OCI-M1 (cell line): Measurements from ENCODE around the gene SULT6B1.
"Not testable (repeated sequence)": the region's sequence is repeated elsewhere in the genome, so short reads cannot be mapped to it uniquely, and the experiment has no call there.

ENCODE experiments used
- DNase-seq: peaks from one replicate; lab custom pipeline; 2025; lab: John Stamatoyannopoulos, UW

Gene SULT6B1, protein sequence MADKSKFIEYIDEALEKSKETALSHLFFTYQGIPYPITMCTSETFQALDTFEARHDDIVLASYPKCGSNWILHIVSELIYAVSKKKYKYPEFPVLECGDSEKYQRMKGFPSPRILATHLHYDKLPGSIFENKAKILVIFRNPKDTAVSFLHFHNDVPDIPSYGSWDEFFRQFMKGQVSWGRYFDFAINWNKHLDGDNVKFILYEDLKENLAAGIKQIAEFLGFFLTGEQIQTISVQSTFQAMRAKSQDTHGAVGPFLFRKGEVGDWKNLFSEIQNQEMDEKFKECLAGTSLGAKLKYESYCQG

DNA sequence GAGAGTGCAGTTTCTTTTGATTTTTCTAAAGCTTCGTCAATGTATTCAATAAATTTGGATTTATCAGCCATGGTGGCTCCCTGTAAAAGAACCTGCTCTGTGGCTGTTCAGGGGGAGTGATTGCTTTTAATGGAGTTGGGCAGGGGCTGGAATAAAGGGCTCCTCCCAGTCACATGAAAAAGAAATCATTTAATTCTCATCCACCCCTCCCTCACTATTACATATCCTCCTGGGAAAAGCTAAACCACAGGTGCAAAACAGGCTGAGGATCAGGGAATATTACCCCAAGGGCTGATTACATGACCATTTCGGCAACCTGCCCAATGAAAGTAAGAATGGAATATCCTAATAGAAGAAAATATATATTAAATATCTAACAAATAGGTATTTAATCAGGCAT is at the start of gene SULT6B1:
SULT6B1 (minus strand) TSS at position 101 of the 400 bp plus-strand sequence; CDS start at position 71, 30 bp downstream.
- DNase-seq: no peak

- peak; percentile 65 for DNase-seq
Observed at GRCh38 chr2:37232131-37232933, 43.9 kb upstream of the SULT6B1 start.

DNA sequence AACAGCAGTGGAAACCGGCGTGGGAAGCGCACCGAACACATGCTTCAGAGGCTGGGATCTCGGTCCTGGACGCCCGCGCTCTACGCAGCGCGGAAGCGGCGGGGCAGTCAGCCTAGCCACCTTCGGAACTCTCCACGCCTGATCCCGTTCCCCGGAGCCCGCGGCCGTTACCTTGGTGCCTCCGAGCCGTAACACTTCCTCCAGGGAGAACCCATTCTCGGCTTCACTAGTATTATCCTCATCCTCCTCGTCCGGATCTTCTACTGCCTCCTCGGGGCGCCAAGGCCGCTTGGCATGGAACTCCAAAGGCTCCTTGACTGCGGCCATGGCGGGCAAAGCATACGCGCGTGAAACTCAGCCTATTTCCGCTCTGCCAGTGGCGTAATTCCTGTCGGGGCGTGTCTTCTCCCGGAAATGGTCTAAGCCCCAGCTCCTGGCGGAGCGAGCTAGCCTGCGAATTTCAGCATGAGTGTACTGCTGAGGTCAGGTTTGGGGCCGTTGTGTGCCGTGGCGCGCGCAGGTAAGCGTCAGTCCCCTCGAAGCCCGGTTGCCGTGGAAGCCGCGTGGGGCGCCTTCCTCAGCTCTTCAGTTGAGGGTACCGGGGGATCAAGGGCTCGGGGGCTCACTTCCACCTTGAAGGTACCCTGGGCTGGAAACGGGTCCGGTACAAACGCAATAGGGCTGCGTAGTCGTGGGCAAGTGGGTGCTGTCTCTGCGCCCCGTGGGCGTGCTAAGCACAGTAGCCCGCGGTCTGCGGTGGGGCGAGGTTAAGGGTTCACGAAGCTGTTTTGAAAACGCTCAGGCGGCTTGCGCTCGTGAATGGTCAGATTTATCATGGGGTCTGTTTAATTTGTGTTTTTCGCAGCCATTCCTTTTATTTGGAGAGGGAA is 43.0 kb upstream of the SULT6B1 start, which contains the start of the genes CEBPZ and NDUFAF7:
CEBPZ (minus strand) TSS at position 356 of the 890 bp plus-strand sequence; CDS start at position 327, 29 bp downstream.
NDUFAF7 (plus strand) TSS at position 418 of the 890 bp plus-strand sequence; CDS start at position 466, 48 bp downstream.
- DNase-seq: peak; percentile 93

GRCh38 chr2:37230581-37230980 is 42.1 kb upstream of the SULT6B1 start:
- DNase-seq: peak; percentile 34

DNA sequence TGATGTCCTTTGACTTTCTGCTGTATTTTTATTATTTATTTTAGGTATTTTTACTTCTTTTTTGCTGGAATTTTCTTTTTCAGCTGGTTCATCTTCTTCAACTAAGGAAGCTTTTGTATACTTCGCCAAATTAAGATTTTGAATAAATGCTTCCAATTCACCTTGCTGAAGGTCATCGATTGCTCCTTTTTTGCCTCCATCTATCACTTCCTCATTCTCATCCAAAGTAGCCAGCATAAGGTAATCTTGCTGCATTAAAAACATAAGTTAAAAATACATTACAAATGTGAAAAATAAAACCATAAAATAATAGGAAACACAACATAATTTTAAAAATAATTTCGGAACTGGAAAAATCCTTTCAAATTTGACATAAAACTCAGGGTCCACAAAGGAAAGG is 40.3 kb upstream of the SULT6B1 start:
- DNase-seq: no peak

DNA sequence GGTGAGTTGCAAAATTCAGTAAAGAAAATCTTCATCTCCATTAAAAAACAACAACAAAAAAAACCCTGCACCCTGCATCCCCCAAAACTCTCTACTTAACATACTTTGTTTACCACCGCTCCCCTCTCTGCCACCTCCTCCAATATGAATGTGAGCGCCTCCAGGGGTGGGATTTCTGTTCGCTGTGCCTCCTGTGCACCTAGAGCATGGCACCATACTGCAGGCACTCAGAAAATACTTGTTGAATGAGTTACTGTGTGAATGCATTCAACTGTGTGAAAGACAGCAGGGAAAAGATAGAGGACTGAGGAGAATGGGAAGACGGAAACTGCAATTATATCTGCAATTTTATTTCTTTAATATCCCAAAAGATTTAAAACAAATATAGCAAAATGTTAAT is 38.4 kb upstream of the SULT6B1 start:
- no peak for DNase-seq

GRCh38 chr2:37225129-37225528 is 36.7 kb upstream of the SULT6B1 start:
- DNase-seq: not testable (repeated sequence)

- DNase-seq: no peak
Observed at GRCh38 chr2:37224063-37224462, 35.6 kb upstream of the SULT6B1 start.

GRCh38 chr2:37223131-37223530 is 34.7 kb upstream of the SULT6B1 start:
- no peak for DNase-seq

DNA sequence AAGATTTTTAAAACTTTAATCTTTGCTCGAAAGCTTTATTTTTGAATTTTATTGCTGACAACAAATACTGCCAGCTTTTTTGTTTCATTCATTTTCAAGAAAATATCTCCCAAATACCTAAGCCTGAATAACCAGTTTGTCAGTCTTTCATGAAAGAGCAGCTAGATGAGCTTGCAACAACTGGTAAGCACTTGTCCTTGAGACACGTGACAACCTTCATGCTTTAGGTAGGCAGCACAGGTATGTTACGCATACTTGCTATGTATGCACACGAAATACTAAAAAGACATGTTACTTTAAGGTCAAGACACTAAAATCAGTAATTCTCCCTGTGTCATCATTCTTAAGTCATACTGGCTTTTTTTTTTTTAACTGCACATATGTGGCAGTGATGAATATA is 30.6 kb upstream of the SULT6B1 start:
- no peak for DNase-seq

DNA sequence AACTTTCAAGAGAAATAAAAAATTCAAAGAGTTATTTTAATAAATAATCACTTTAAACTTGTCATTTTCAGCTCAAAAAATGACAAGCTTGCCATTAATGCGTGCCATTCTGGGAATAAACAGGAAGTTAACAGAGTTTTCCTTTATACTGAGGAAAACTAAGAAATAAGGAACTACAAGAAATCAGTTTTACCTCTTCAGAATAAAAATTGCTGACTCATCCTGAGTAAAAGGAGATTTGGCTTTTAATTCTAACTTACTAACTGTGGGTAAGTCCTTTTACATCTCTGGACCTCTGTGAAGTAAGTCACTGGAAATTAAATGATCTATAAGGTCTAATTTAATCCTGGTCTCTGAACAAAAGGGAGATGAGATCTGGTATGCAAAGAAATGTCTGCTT is 26.8 kb upstream of the SULT6B1 start:
- peak; percentile 68 for DNase-seq

GRCh38 chr2:37211939-37212338 is 23.5 kb upstream of the SULT6B1 start:
- no peak for DNase-seq

DNA sequence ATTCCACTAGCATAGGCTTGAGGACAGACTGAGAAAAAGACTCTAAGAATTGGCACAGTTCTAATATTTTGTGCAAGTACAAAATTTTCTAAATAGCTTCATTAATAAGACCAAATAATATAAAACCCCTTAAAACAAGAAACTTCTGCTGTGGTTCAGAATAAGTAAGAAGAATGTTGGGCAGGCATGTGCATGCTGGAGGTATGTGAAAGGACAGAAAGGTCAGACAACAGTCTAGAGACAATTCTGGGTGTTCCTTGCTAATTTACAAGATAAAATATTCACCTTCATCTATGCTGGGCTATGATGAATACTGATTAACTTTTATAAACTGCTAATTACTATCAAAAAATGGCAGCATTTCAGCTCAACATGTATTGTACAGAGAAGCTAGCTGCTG is 22.7 kb upstream of the SULT6B1 start:
- no peak for DNase-seq

- not testable (repeated sequence) for DNase-seq
Observed at GRCh38 chr2:37206760-37207159, 18.3 kb upstream of the SULT6B1 start.

DNA sequence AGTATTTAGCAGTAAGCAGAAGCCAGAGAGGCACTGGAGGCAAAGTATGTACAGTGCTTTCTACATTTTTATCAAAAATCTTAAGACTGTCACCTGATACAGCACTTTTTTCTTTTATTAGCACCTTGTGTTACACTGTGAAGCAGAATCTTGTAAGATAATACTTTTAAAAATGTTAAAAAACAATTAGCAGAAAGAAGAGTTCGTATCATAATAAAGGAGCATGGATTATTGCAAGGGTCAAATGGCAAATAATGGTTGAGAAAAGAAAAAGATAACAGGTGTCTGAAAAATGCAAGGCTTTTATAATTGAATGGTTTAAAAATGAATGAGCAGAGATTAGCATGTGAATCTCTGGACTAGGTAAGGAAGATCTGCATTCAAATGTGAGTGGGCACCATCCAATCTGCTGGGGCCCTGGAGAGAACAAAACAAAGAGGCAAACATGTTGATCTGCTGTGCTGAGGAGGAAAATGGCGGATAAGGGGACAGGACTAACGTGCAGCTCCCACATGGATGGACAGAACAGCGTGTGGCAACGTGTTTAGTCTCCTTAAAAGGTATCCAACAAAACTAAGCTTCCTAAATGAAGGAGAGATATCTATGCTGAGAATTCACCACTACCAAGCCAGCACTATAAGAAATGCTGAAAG is 17.3 kb upstream of the SULT6B1 start:
- no peak for DNase-seq

DNA sequence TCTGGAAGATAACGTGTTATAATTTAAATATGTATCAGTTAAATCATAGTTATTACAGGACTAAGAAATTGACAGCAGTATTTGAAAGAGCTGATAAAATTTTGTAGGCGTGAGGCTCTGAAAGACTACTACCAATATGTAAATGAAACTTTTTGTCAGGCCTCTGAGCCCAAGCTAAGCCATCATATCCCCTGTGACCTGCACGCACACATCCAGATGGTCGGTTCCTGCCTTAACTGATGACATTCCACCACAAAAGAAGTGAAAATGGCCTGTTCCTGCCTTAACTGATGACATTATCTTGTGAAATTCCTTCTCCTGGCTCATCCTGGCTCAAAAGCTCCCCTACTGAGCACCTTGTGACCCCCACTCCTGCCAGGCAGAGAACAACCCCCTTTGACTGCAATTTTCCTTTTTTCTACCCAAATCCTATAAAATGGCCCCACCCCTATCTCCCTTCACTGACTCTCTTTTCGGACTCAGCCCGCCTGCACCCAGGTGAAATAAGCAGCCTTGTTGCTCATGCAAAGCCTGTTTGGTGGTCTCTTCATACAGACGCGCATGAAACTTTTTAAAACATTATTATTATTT is 16.7 kb upstream of the SULT6B1 start:
- DNase-seq: not testable (repeated sequence)

DNA sequence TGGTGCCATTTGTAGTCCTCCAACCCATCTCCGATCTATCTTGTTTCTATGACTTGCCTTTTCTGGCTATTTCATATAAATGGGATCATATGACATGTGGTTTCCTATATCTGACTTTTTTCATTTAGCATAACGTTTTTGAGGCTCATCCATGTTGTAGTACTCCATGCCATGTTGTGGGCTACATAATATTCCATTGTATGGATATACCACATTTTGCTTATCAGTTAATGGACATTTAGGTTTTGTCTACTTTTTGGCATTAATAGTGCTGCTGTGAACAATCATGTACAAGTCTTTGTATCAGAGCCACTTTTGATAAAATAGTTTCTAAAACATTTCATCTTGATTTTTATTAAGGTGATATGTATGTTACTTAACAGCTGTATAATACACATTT is 15.2 kb upstream of the SULT6B1 start:
- DNase-seq: no peak

DNA sequence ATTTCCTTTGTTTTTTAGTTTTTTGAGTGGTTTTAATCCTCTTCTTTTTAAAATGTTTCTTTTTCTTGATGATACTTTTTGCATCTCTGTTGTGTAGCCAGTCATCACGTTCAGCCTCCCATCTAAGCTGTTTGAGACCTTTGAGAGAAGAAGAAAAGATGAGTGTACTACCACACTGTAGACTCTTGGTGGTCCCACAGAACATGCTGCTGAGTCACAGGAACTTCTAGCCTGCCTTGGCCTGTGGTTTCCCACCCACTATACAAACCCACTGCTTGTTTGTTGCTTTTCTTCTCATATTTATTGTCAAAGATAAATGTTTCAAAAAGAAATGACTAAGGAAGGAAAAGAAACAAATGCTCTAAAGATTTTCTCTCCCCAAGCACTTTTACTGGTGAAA is 13.3 kb upstream of the SULT6B1 start:
- peak; percentile 24 for DNase-seq

- DNase-seq: peak; percentile 18
Observed at GRCh38 chr2:37201208-37201607, 12.7 kb upstream of the SULT6B1 start.

GRCh38 chr2:37198681-37199065 is 10.2 kb upstream of the SULT6B1 start:
- DNase-seq: no peak
